ENCODE results near the gene PRDM11. TPM values are rescaled to one million over a fixed set of nuclear protein-coding genes. Genes with fewer than 3 reads are reported as not detected.
A peak's percentile ranks its signal among the peaks of the same experiment; 100 is the strongest.
"Not testable (repeated sequence)": the region's sequence is repeated elsewhere in the genome, so short reads cannot be mapped to it uniquely, and the experiment has no call there.

The PRDM11 gene
- total RNA-seq, 1 experiment from 2014 or later = 4.0 TPM

DNA sequence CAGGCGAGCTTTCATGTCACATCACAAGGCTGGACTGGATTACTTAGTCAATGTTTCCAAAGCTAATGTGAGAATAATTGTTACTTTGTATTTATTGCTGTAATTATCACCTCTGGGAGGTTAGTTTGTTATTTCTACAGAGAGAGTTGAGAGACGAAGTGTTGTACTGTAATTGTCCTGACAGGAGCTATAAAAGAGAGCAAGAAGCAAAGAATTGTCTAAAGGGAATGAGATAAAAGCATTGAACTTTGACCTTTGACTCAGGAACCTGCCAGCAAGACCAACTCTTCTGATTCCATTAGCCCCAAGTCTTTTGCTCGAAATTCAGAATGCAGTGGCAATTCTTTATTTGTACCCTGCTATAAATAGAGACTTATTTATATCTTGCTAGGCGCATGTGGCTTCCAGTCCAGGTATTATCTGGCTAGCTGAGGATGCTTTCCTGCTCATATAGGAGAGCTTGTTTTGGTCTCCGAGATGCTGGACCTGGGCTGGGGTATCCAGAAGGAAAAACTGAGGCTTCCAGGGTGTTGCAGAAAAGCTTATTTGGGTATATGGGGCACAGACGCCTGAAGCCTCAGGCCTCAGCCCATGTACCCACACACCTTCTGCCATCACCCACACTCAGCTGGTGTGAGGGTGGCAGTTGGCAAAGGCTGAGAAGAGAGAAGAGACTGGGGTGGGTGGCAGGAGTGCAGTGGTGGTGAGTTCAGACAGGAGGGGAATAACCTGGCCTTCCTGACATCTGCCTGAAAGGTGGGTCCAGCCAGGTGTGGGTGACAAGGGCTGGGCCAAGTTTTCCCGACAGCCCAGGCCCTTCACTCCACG lies 99.0 kb downstream of the PRDM11 start:
- TF ChIP-seq, protein P1, sequence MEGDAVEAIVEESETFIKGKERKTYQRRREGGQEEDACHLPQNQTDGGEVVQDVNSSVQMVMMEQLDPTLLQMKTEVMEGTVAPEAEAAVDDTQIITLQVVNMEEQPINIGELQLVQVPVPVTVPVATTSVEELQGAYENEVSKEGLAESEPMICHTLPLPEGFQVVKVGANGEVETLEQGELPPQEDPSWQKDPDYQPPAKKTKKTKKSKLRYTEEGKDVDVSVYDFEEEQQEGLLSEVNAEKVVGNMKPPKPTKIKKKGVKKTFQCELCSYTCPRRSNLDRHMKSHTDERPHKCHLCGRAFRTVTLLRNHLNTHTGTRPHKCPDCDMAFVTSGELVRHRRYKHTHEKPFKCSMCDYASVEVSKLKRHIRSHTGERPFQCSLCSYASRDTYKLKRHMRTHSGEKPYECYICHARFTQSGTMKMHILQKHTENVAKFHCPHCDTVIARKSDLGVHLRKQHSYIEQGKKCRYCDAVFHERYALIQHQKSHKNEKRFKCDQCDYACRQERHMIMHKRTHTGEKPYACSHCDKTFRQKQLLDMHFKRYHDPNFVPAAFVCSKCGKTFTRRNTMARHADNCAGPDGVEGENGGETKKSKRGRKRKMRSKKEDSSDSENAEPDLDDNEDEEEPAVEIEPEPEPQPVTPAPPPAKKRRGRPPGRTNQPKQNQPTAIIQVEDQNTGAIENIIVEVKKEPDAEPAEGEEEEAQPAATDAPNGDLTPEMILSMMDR (IDR thresholded peaks at IDR 0.05; ENCODE audit: unreplicated experiment) = no peak
- no peaks in the 10 kb centered on the region for H3K27me3 Mint-ChIP-seq (ENCODE audit: insufficient read depth, unreplicated experiment)
- ChIA-PET CTCF (interaction anchor here (0.7 to 4.2 kb wide), 3 partner anchors 12 to 137 kb away, joined by 3 to 29 read pairs (median 4); no protein-coding TSS in a partner anchor), POLR2A (no interaction called here)
- DNase-seq (ENCODE audit: unreplicated experiment) = no peak
- no peak overlapping the region for H3K27ac Mint-ChIP-seq (ENCODE audit: low read depth, unreplicated experiment)
- no TSS peak for BruUV-seq (replicated peaks)
- intact Hi-C loops (cut with micrococcal nuclease) = no loop called here
- no peak overlapping the region for H3K4me3 Mint-ChIP-seq (ENCODE audit: unreplicated experiment)
- H3K9me3 Mint-ChIP-seq (ENCODE audit: unreplicated experiment) = no peaks in the 10 kb centered on the region
- H3K4me1 Mint-ChIP-seq (ENCODE audit: insufficient read depth, unreplicated experiment) = no peaks in the 10 kb centered on the region
- H3K36me3 Mint-ChIP-seq (ENCODE audit: insufficient read depth, unreplicated experiment) = no peaks in the 10 kb centered on the region

DNA sequence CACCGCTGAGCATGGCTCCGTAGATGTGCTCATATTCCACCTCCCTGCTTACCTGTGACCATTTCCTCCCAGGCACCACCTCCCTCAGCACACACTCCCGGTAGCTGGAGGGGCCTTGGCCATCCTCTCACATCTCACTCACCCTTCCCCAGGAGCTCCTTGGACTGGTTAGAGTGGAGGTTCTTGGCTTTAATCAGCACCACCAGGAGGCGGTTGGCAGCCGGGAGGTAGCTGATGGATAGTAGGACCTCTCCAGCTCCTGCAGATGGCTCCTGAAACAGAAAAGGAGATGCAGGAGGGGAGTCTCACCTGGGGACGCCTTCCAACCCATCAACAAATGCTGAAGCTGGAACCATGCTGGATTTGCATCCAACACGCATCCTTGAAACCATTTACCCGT lies 99.8 kb downstream of the PRDM11 start:
- no peak for DNase-seq (ENCODE audit: unreplicated experiment)
- TF ChIP-seq, protein P1 (IDR thresholded peaks at IDR 0.05; ENCODE audit: unreplicated experiment) = no peak
- intact Hi-C loops (cut with micrococcal nuclease) = no loop called here
- Mint-ChIP-seq H3K9me3 (ENCODE audit: unreplicated experiment) (no peaks in the 10 kb centered on the region), H3K36me3 (ENCODE audit: insufficient read depth, unreplicated experiment) (no peaks in the 10 kb centered on the region), H3K27me3 (ENCODE audit: insufficient read depth, unreplicated experiment) (no peaks in the 10 kb centered on the region), H3K4me3 (ENCODE audit: unreplicated experiment) (no peak overlapping the region), H3K27ac (ENCODE audit: low read depth, unreplicated experiment) (no peak overlapping the region), H3K4me1 (ENCODE audit: insufficient read depth, unreplicated experiment) (no peaks in the 10 kb centered on the region)
- CTCF ChIA-PET = interaction anchor here (1.0 to 4.2 kb wide), 3 partner anchors 13 to 138 kb away, joined by 3 to 29 read pairs (median 4); no protein-coding TSS in a partner anchor
- POLR2A ChIA-PET = no interaction called here
- BruUV-seq (replicated peaks) = no TSS peak

DNA sequence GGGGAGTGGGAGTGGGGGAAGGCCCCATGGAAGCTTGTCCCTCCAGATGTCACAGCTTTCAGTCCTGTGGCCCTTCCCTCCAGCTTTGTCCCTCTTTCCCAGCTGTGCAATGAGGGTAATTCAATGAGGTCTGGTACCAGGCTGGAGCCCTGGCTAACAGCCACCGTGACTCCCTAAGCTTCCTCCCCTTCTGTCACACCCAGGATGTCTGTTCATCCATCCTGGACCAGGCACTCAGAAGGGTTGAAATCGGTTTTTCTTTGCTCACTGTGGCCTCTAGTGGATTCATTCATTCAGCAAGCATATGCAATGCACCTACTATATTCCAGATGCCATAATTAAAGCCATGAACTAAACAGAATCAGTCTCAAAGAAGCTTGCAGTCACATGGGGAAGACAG lies 101.0 kb downstream of the PRDM11 start:
- POLR2A ChIA-PET = interaction anchor here (0.6 kb wide), 1 partner anchor 21 kb away, joined by 3 read pairs; no protein-coding TSS in a partner anchor
- Mint-ChIP-seq H3K9me3 (ENCODE audit: unreplicated experiment) (no peaks in the 10 kb centered on the region), H3K4me3 (ENCODE audit: unreplicated experiment) (no peak overlapping the region), H3K36me3 (ENCODE audit: insufficient read depth, unreplicated experiment) (no peaks in the 10 kb centered on the region), H3K4me1 (ENCODE audit: insufficient read depth, unreplicated experiment) (no peaks in the 10 kb centered on the region), H3K27ac (ENCODE audit: low read depth, unreplicated experiment) (no peak overlapping the region), H3K27me3 (ENCODE audit: insufficient read depth, unreplicated experiment) (no peaks in the 10 kb centered on the region)
- peak; percentile 7 for DNase-seq (ENCODE audit: unreplicated experiment)
- intact Hi-C loops (cut with micrococcal nuclease) = no loop called here
- no TSS peak for BruUV-seq (replicated peaks)
- CTCF ChIA-PET = no interaction called here
- TF ChIP-seq, protein P1 (IDR thresholded peaks at IDR 0.05; ENCODE audit: unreplicated experiment) = no peak

DNA sequence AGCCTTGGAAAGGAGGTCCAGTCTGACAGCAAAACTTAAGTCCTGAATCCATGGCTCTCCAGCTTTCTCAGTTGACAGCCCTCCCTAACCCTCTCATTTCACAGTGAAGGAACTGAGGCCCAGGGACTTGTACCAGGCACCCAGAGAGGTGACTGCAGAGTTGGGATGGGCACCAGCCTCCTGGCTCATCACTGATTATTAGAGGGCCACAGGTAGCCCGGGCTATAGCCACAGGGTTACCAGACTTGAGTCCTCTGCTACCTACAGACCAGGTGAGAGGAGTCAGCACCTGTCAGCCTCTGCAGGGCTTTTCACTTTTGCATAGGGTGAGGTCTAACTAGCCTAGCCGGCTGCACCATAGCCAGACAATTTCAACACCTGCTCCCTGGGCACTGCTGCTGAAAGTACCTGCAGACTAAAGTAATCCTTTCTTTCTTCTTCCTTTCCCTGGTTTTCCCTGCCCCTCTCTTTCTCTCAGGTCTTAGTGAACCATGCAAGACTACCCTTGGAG lies 102.1 kb downstream of the PRDM11 start:
- BruUV-seq (replicated peaks) = no TSS peak
- Mint-ChIP-seq H3K27me3 (ENCODE audit: insufficient read depth, unreplicated experiment) (peaks cover under 1% of the 10 kb centered on the region), H3K9me3 (ENCODE audit: unreplicated experiment) (no peaks in the 10 kb centered on the region), H3K27ac (ENCODE audit: low read depth, unreplicated experiment) (no peak overlapping the region), H3K36me3 (ENCODE audit: insufficient read depth, unreplicated experiment) (no peaks in the 10 kb centered on the region), H3K4me1 (ENCODE audit: insufficient read depth, unreplicated experiment) (no peaks in the 10 kb centered on the region), H3K4me3 (ENCODE audit: unreplicated experiment) (no peak overlapping the region)
- CTCF ChIA-PET = no interaction called here
- no peak for DNase-seq (ENCODE audit: unreplicated experiment)
- intact Hi-C loops (cut with micrococcal nuclease) = no loop called here
- TF ChIP-seq, protein P1 (IDR thresholded peaks at IDR 0.05; ENCODE audit: unreplicated experiment) = no peak
- POLR2A ChIA-PET = no interaction called here

DNA sequence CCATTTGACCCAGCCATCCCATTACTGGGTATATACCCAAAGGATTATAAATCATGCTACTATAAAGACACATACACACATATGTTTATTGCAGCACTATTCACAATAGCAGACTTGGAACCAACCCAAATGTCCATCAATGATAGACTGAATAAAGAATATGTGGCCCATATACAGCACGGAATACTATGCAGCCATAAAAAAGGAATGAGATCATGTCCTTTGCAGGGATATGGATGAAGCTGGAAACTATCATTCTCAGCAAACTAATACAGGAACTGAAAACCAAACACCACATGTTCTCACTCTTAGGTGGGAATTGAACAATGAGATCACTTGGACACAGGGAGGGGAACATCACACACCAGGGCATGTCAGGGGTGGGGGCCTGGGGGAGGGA lies 102.9 kb downstream of the PRDM11 start:
- CTCF ChIA-PET; H3K9me3 Mint-ChIP-seq (ENCODE audit: unreplicated experiment); H3K36me3 Mint-ChIP-seq (ENCODE audit: insufficient read depth, unreplicated experiment); DNase-seq (ENCODE audit: unreplicated experiment); H3K4me1 Mint-ChIP-seq (ENCODE audit: insufficient read depth, unreplicated experiment); H3K27ac Mint-ChIP-seq (ENCODE audit: low read depth, unreplicated experiment); POLR2A ChIA-PET; H3K4me3 Mint-ChIP-seq (ENCODE audit: unreplicated experiment); intact Hi-C loops (cut with micrococcal nuclease); BruUV-seq (replicated peaks); H3K27me3 Mint-ChIP-seq (ENCODE audit: insufficient read depth, unreplicated experiment): not testable (repeated sequence)

Data from MCF 10A (cell line).